Small intestine (tissue), 7 donors: ENCODE data around the gene PARD3B. TPM values are rescaled to one million over a fixed set of nuclear protein-coding genes. Genes with fewer than 3 reads are reported as not detected.
"Not testable (repeated sequence)": the region's sequence is repeated elsewhere in the genome, so short reads cannot be mapped to it uniquely, and the experiment has no call there.

ENCODE experiments used
- DNase-seq, 2 donors: peaks; one replicate each; pipeline versions ENCODE4 v3.0.0 to v3.0.0-alpha.2; 2013
- FAIRE-seq: peaks from 2 replicates; lab custom pipeline; 2012; peaks lifted over from hg19 to GRCh38; lab: Jason Lieb, UNC
- H3K27ac ChIP-seq, 3 donors: one replicate each; pipeline ENCODE4 v1.5.1; 2013; ENCODE audit warnings: low read length in 2 of 3, mild to moderate bottlenecking in 2 of 3, control low read depth in 1 of 3, inconsistent platforms in 1 of 3, low read depth in 1 of 3, moderate library complexity in 1 of 3
- H3K27me3 ChIP-seq, 3 donors: one replicate each; pipeline ENCODE4 v1.6.1; 2013; ENCODE audit warnings: low read length in 3 of 3, inconsistent platforms in 1 of 3; ENCODE audit not compliant: control insufficient read depth in 3 of 3, insufficient read depth in 3 of 3
- H3K36me3 ChIP-seq, 3 donors: one replicate each; pipeline ENCODE4 v1.6.1; 2013; ENCODE audit warnings: low read length in 3 of 3, inconsistent platforms in 1 of 3, low read depth in 1 of 3, mild to moderate bottlenecking in 1 of 3, moderate library complexity in 1 of 3; ENCODE audit not compliant: control insufficient read depth in 3 of 3, insufficient read depth in 2 of 3
- H3K4me1 ChIP-seq, 3 donors: one replicate each; pipeline ENCODE4 v1.6.1; 2013; ENCODE audit warnings: low read length in 2 of 3, inconsistent platforms in 1 of 3, low read depth in 1 of 3, mild to moderate bottlenecking in 1 of 3, moderate library complexity in 1 of 3; ENCODE audit not compliant: control insufficient read depth in 3 of 3, insufficient read depth in 2 of 3
- H3K4me3 ChIP-seq, 3 donors: one replicate each; pipeline ENCODE4 v1.5.1; 2013; ENCODE audit warnings: low read length in 3 of 3, control low read depth in 1 of 3, inconsistent platforms in 1 of 3, low read depth in 1 of 3, mild to moderate bottlenecking in 1 of 3, moderate library complexity in 1 of 3
- H3K9me3 ChIP-seq, 2 donors: one replicate each; pipeline ENCODE4 v1.6.1; 2013; ENCODE audit warnings: low read depth in 1 of 2, low read length in 1 of 2; ENCODE audit not compliant: control insufficient read depth in 2 of 2, insufficient read depth in 1 of 2
- WGBS, 3 donors: extraction: QIAGEN DNeasy Blood & Tissue Kit; methylation state at CpG; one replicate each; pipeline ENCODE4 v1.1.7; 2013; 5-methylcytosine and 5-hydroxymethylcytosine counted together
- polyA plus RNA-seq, 4 donors: library from polyadenylated mRNA; stranded (reverse) in 3 of 4; unstranded in 1 of 4; fragments of 200-250 nt in 3 of 4; fragments of 120-200 nt in 1 of 4; gene quantifications; one replicate each; pipeline versions ENCODE4 v1.2.1 to v1.2.3, GENCODE V29; 2013
- donor health status: healthy with polysubstance abuse.
- donor health status: control.
- donor health status: control.
- donor health status: Bipolar disorder and iron deficiency.
- donor health status: healthy.

The PARD3B gene
- polyA plus RNA-seq, 4 donors, result 2.8 to 10.7 (median 3.6) TPM

GRCh38 chr2:205216092-205216491 lies 670.8 kb downstream of the PARD3B start:
- 76 to 82% (median 79%) methylated on average over 5 of the region's 5 CpGs for WGBS, 3 donors
- H3K4me3 ChIP-seq, result no peak overlapping the region
- H3K4me1 ChIP-seq, result no peaks in the 10 kb centered on the region
- no peak overlapping the region for H3K27ac ChIP-seq
- DNase-seq (no peak), FAIRE-seq (no peak)
- no peaks in the 10 kb centered on the region for H3K27me3 ChIP-seq
- H3K36me3 ChIP-seq, result no peaks in the 10 kb centered on the region
- H3K9me3 ChIP-seq, result no peaks in the 10 kb centered on the region

DNA sequence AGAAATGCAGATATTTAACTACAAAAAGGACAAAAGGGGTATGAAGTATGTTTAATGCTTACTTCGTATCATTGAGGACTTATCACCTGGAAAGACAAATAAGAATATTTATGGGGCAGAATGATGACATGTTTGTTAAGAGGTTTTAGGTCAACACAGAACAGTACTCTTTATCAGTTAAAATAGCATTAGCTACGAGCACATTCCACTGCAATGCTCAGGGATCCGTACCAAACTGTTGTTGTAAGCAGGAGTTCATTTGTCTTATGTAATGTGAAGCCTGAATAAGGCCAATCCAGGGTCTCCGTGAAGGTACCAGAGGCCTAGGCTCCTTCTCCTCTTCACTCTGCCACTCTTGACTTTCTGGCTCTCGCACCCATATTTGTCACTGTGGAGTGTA lies 671.3 kb downstream of the PARD3B start:
- Histone ChIP-seq H3K27me3 (no peaks in the 10 kb centered on the region), H3K4me1 (no peaks in the 10 kb centered on the region), H3K27ac (no peak overlapping the region), H3K36me3 (no peaks in the 10 kb centered on the region), H3K4me3 (no peak overlapping the region), H3K9me3 (no peaks in the 10 kb centered on the region)
- FAIRE-seq, result no peak
- 76 to 81% (median 77%) methylated on average over 5 of the region's 5 CpGs for WGBS, 3 donors
- no peak for DNase-seq

- FAIRE-seq (no peak), DNase-seq (no peak)
- H3K27ac ChIP-seq, result no peak overlapping the region
- H3K36me3 ChIP-seq, result no peaks in the 10 kb centered on the region
- H3K27me3 ChIP-seq, result no peaks in the 10 kb centered on the region
- 76 to 96% (median 83%) methylated on average over 1 of the region's 1 CpG for WGBS, 3 donors
- no peaks in the 10 kb centered on the region for H3K4me1 ChIP-seq
- H3K9me3 ChIP-seq, result no peaks in the 10 kb centered on the region
- H3K4me3 ChIP-seq, result no peak overlapping the region
Measured at GRCh38 chr2:205217004-205217403, 671.7 kb downstream of the PARD3B start.

- FAIRE-seq, result no peak
- no peaks in the 10 kb centered on the region for H3K9me3 ChIP-seq
- H3K36me3 ChIP-seq, result no peaks in the 10 kb centered on the region
- H3K27me3 ChIP-seq, result no peaks in the 10 kb centered on the region
- 73 to 87% (median 85%) methylated on average over 3 of the region's 3 CpGs for WGBS, 3 donors
- no peak overlapping the region for H3K4me3 ChIP-seq
- no peaks in the 10 kb centered on the region for H3K4me1 ChIP-seq
- H3K27ac ChIP-seq, result no peak overlapping the region
- DNase-seq, result no peak
Measured at GRCh38 chr2:205218056-205218455, 672.8 kb downstream of the PARD3B start.

DNA sequence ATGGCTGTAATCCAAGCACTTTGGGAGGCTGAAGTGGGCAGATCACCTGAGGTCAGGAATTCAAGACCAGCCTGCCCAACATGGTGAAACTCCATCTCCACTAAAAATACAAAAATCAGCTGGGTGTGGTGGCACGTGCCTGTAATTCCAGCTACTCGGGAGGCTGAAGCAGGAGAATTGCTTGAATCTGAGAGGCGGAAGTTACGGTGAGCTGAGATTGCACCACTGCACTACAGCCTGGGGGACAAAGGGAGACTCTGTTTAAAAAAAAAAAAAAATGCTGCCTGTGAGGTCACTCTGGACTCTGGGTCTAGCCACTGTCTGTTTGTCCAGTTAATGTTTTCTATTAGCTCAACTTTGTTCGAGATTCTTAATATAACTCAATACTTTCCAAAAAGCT lies 673.5 kb downstream of the PARD3B start:
- not testable (repeated sequence) for FAIRE-seq, H3K27ac ChIP-seq, H3K4me1 ChIP-seq, DNase-seq, H3K36me3 ChIP-seq, H3K27me3 ChIP-seq, H3K4me3 ChIP-seq, H3K9me3 ChIP-seq
- 94% methylated on average over 5 of the region's 5 CpGs for WGBS, 3 donors

- FAIRE-seq, result no peak
- Histone ChIP-seq H3K4me3 (no peak overlapping the region), H3K27ac (no peak overlapping the region), H3K4me1 (no peaks in the 10 kb centered on the region), H3K27me3 (no peaks in the 10 kb centered on the region), H3K9me3 (no peaks in the 10 kb centered on the region), H3K36me3 (no peaks in the 10 kb centered on the region)
- WGBS, 3 donors, result 65 to 70% (median 69%) methylated on average over 3 of the region's 3 CpGs
- DNase-seq, result no peak
Measured at GRCh38 chr2:205220559-205220958, 675.3 kb downstream of the PARD3B start.

GRCh38 chr2:205232086-205232485 lies 686.8 kb downstream of the PARD3B start:
- H3K36me3 ChIP-seq, result peaks cover 0 to 18% (median 0%) of the 10 kb centered on the region in 3 donors
- no peak for DNase-seq
- no peaks in the 10 kb centered on the region for H3K27me3 ChIP-seq
- H3K4me1 ChIP-seq, result no peaks in the 10 kb centered on the region
- no peak overlapping the region for H3K4me3 ChIP-seq
- 91 to 98% (median 92%) methylated on average over 3 of the region's 3 CpGs for WGBS, 3 donors
- no peaks in the 10 kb centered on the region for H3K9me3 ChIP-seq
- no peak overlapping the region for H3K27ac ChIP-seq
- FAIRE-seq, result no peak

- WGBS, 3 donors, result 94 to 97% (median 95%) methylated on average over 1 of the region's 1 CpG
- H3K4me3 ChIP-seq, result no peak overlapping the region
- H3K27ac ChIP-seq, result no peak overlapping the region
- no peaks in the 10 kb centered on the region for H3K9me3 ChIP-seq
- H3K4me1 ChIP-seq, result no peaks in the 10 kb centered on the region
- H3K27me3 ChIP-seq, result no peaks in the 10 kb centered on the region
- no peak for DNase-seq
- H3K36me3 ChIP-seq, result peaks cover 0 to 6% (median 0%) of the 10 kb centered on the region in 3 donors
- no peak for FAIRE-seq
Measured at GRCh38 chr2:205235434-205235833, 690.2 kb downstream of the PARD3B start.

DNA sequence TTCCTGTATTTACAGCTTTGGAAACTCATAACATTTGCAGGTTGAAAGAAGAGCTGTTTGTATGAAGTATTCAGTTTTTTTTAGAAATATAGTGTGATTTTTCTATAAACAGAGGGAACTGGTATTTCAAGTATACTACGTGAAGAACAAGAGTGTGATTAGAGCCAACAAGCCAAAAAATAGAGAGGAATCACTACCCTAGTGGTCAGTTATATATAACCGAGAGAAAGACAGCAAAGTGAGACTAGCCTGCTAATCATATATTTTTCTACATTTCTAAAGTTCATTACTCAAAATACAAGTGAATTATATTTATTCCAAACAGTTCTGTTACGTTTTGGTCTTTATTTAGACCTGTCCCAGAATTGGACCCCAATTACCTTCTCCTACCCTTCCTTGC lies 692.2 kb downstream of the PARD3B start:
- DNase-seq (no peak), FAIRE-seq (no peak)
- Histone ChIP-seq H3K9me3 (no peaks in the 10 kb centered on the region), H3K4me3 (no peak overlapping the region), H3K36me3 (no peaks in the 10 kb centered on the region), H3K4me1 (no peaks in the 10 kb centered on the region), H3K27ac (no peak overlapping the region), H3K27me3 (no peaks in the 10 kb centered on the region)
- 88 to 91% (median 90%) methylated on average over 3 of the region's 3 CpGs for WGBS, 3 donors
